Stimulated activated CD4-positive, alpha-beta T cell treated with anti-CD3 and anti-CD28 coated beads, Interleukin-1b, Interleukin-23, amount 100 ng/mL, for 4 hours (primary cell): ENCODE results near the gene PTPRN2.

Experiments used
- DNase-seq, 2 donors: peaks; one replicate each; pipeline ENCODE4 v3.0.0-alpha.2; 2020; ENCODE audit warnings: low read depth in 2 of 2

PTPRN2 gene

DNA sequence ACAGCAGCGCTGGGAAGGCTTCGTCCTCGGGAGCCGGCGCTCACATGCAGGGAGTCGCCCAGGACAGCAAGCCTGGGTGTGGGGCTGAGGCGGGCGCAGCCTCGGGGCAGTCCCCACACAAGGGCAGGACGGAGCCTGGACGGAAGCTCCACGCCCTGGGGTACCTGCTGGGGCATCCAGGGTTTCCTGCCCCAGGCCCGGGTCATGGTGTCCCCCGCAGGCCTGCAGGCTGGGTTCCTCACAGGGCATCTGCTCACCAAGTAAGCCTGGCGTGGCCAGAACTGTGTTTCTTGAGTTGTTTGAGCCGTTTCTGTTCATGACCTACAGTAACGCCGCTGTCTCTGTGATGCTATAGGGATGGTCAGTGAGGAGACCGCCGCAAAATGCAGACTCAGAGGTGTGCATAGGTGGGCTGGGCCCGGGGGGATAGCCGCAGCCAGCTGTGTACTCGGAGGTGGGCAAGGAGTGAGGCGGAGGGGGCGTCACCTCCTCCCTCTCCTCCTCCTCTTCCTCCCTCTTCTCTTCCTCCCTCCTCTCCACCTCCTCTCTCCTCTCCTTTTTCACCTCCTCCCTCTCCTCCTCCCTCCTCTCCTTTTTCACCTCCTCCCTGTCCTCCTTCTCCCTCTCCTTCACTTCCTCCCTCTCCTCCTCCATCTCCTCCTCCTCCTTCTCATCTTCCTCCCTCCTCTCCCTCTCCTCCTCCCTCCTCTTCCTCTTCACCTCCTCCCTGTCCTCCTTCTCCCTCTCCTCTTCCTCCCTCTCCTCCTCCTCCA lies 811.9 kb downstream of the PTPRN2 start:
- DNase-seq, result no peak

DNA sequence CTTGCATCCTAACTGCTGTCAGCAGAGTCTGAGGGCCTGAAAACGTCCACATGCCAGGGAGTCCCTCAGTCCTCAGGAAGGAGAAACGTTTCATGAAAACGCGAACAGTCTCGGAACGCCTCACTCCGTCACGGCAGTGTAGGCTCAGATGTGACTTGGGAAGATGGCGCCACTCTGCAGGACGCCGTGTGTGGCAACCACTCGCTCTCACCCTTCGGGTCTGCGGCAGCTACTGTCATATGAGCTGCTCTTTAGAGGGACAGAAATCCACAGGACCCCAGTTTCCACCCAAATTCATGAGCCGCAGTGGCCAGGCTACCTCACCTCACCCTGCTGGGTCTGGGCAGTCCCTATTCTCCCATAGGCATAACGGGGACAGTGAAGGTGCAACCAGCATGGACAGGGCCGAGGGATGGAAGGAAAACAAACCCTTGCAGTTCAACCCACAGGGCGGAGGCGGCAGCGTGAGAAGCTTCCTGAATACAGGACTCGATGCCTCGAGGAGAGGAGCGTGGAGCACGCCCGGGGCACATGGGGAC lies 812.5 kb downstream of the PTPRN2 start:
- DNase-seq, result no peak

DNA sequence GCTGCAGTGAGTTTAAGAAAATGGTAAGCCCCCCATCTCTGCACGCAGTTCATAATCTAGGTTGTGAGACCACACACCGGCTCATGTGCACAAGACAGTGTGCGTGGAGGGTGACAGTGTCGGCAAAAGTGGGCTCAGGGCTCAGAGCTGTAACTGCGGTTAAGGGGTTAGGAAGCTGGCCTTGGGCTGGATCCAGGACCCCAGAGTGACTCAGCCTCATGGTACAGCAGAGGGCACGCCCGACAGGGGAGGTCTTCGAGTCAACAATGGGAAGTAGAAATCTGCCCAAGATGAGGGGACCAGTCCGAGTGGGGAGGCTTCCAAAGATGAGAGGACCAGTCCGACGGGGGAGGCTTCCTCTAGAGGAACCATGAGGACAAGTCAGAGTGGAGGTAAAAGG lies 813.1 kb downstream of the PTPRN2 start:
- no peak for DNase-seq

DNA sequence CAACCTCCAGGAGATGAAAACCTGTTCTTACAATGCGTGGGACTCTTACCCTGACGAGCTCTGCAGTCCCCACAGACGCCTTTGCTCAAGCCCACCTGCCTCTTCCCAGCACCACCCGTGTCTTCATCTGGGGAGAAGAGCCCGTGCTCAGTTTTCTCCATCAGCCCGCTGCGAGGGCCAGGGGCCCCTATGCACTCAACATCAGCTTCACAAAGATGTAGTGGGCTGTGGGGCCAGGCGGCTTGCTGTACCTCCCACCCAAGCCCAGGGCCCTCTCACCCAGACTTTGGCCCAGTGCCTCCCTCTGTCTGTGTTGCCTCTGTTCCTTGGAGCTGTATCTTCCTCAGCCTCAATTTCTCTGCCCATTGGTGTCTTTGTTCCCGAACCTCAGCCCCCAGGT lies 814.3 kb downstream of the PTPRN2 start:
- no peak for DNase-seq

DNA sequence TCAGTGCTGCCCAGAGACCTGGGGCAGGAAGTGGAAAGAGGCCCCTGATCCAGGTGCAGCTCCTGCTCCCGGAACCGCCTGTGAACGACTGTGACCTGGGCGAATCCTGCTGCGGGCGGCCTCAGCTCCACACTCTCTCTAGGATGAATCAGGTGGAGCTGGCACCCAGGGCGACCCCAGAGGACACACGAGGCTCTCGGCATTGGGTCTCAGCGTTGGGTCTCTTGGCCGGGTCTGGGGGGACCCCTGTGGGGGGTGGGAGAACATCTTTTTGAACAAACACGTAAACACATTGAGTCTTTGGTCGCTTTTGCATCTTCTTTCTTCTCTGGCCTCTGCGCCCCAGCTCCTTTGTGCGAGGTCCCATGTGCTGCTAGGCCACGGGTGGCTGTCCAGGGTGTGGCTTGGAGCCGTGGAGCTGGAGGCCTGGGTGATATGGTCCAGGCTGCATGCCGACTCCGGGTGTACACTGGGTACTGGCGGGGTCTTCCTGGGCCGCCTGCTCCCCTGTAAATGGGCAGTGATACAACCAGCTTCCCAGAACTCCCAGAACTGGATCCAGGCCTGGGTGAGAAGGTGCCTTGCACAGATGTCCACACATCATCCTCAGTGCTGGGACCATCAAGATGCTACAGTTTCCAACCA lies 815.0 kb downstream of the PTPRN2 start:
- no peak for DNase-seq

DNA sequence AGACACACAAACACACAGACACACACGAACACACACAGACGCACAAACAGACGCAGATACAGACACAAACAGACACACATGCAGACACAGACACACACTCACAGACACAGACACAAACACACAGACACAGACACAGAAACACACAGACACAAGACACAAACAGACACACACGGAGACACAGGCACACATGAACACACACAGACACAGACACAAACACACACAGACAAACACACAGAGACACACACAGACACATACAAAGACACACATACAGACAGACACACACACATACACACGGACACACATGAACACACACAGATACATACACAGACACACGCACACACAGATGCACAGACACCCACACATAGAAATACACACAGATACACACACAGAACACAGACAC lies 815.9 kb downstream of the PTPRN2 start:
- DNase-seq, result no peak

DNA sequence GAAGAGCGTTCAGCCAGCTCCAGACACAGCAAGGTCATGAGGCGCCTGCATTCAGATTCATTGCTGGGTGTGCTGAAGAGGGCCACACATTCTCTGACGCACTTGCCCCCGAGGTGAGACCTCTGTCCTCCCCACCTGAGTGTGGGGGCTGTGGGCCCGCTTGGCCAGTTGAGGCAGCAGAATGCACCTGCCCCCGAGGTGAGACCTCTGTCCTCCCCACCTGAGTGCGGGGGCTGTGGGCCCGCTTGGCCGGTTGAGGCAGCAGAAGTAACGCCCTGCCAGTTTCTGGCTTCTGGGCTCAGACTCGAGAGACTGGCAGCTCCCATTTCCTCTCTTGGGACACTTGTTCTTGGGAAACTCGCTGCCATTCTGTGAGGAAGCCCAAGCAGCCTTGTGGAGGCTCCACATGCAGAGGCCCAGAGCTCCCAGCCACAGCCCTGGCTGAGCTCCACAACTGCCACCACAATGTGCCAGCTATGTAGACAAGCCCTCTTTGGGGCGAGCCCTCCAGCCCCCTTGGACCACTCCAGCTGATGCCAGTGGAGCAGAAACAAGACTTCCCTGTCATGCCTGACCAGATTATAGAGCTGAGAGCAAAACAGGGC lies 816.8 kb downstream of the PTPRN2 start:
- no peak for DNase-seq

DNA sequence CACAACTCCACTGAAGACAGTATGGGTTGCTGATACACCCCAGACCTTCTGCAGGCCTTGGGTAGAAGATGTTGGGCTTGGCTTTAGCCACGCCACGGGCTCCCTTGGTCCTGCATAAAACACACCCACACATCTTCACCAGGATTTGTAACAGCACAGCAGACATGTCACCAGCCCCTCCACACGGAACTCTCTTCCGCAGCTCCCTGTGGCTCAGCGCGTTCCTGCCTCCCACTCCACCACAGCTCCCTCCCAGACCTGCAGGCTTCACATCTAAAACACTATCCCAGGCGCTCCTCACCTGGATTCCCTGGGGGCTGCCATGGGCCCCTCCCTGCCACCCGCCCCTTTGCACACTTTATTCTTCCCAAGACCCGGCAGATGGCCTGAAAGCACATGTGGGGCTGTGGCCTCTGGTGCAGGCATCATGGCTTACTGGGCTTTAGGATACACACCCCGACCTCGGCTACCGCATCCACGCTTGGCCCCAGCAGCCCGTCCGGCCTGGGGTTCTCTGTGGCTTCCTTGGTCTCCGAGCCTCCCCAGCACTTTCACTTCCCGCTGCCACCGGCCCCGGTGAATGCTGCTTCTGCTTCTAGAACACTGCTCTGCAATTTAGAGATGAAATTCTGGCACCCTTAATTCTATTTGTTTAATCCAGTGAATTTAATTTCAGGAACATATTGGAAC lies 818.0 kb downstream of the PTPRN2 start:
- no peak for DNase-seq

DNA sequence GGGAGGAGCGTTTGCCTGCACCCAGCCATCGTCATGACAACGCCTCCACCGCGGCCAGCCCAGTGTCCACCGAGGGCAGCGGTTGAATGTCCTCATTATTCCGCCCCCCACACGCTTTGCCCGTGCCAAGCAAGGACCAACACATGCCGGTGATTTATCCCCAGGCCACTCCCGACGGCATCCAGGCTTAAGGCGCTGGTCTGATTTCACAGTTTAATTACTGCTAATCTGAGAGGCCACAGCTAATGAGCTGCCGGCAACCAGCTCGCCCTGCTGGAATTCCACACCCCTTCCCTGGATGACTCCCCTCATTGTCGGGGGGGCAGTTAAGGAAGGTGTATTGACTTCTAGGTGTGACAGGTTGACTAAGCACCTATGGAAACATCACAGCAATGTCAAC lies 818.5 kb downstream of the PTPRN2 start:
- no peak for DNase-seq

DNA sequence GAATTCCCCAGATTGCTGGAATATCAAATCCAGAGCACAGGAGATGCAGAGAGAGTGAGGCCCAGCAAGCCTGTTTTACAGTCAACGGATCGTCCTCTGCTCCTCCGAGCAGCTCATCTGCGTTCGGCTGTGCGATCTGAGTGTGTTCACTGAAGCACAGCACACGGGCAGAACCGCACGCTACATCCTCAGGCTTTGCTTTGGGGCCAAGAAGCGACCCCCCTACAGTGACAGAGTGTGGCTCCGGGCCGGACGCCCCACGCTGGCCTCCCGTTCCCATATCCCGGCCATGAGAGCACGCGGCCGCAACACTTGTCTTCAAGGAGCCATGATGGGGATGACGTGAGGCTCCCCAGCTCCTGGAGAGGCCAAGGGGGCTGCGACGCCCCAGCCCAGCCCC lies 819.4 kb downstream of the PTPRN2 start:
- no peak for DNase-seq

DNA sequence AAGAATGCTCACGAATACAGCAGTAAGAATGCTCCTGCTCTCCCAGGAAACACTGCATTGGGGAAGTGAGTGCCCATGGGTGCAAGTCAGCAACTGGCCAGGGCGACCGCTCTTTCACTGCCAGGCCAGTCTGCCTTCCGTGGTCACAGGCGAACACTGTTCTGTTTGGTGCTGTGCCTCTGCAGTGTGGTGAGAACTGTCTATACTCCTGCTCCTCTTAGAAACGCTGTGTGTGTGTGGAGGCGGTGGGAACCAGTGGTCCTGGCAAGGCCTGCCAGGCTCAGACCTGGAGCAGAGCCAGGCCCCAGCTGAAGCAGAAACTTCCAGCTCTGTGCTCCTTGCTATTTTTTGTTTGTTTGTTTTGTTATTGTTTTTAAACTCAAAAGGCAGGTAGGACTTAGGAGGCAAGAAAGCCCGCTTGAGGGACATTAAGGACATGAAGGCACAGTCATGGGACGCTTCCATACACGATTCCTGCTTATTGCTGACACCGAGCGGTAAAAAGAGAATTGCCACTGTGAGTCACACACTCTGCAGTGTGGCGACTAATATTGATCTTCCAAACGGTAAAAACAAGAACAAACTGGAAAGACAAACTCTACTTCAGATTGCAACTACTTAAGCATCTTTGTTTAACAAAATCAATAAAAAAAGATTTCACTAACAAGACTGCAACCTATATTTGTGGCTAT lies 820.0 kb downstream of the PTPRN2 start:
- no peak for DNase-seq

DNA sequence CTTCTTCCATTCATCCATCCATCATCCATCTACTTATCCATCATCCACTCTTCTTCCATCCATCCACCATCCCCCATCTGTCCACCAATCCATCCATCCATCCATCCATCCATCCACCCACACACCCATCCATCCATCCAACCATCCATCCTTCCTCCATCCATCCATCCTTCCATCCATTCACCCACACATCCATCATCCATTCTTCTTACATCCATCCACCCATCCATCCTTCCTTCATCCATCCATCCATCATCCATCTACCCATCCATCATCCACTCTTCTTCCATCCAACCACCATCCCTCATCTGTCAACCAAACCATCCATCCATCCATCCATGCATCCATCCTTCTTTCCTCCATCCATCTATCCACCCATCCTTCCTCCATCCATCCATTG lies 821.5 kb downstream of the PTPRN2 start:
- DNase-seq, result no peak

DNA sequence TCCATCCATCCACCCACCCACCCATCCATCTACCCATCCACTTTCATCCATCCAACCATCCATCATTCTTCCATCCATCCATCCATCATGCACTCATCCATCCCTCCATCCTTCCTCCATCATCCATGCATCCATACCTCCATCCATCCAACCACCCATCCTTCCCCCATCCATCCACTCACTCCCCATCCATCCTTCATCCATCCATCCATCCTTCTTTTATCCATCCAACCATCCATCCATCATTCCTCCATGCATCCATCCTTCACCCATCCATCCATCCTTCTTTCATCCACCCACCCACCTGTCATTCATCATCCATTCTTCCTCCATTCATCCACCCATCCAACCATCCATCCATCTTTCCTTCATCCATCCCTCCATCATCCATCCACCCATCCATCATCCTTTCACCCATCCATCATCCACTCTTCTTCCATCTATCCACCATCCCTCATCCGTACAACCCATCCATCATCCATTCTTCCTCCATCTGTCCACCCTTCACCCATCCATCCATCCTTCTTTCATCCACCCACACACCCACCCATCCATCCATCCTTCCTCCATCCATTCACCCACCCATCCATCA lies 822.6 kb downstream of the PTPRN2 start:
- no peak for DNase-seq

DNA sequence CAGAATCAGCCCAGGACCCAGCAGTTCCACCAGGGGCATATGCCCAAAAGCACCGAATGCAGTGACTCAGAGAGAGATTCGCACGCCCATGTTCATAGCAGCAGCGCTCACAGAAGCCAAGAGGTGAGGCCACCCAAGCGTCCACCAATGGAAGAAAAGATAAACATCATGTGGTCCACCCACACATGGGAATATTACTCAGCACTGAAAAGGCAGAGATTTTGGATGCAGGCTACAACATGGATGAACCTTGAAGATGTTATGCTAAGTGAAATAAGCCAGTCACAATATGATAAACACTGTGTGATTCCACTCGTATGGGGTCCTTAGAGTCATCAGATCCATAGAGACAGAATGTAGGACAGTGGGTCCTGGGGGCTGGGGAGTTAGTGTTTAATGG lies 823.4 kb downstream of the PTPRN2 start:
- DNase-seq, result no peak

DNA sequence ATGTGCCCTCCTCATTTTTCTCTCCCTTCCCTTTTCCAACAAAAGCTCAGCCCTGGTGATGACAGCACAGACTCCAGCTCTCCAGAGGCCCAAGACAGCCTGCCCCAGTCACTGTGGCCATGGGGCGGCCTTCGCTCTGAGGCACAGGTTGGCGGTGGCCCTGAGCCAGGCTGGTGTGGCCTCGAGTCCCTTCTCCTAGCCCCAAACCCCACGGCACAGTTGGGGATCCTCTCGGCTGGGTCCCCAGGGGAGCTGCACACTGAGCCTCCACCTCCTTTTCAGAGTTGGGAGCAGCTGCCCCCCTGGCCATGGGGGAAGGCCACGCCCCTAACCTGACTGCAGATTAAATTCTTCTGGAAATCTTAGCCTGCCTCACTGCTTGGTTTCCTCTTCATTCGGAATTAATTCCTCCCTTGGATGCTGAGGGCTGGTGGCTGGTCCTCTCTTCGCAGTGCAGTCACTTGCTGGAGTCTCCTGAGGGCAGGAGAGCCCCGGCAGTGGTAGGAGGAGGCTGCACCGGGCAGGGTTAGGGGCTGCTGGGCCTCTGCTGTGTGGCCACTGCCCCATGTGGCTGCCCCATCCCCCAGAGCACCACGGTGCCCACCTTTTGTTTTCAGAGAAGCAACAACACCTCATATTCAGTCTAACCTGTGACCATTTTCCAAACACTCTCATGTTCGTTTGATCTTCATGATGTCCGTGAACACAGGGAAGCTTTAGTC lies 824.2 kb downstream of the PTPRN2 start:
- DNase-seq, result no peak

DNA sequence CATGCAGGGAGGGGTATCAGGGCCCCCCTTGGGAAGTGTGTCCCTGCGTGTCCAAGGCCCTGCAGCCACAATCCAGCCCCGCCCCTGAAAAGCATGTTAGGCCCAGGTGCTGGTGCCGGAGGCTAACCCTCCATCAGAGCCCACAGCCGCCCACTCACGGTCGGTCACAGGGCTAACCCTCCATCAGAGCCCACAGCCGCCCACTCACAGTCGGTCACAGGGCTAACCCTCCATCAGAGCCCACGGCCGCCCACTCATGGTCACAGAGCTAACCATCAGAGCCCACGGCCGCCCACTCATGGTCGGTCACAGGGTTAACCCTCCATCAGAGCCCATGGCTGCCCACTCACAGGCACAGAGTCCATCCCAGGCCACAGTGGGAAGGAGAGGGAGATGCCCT lies 824.8 kb downstream of the PTPRN2 start:
- DNase-seq, result no peak

DNA sequence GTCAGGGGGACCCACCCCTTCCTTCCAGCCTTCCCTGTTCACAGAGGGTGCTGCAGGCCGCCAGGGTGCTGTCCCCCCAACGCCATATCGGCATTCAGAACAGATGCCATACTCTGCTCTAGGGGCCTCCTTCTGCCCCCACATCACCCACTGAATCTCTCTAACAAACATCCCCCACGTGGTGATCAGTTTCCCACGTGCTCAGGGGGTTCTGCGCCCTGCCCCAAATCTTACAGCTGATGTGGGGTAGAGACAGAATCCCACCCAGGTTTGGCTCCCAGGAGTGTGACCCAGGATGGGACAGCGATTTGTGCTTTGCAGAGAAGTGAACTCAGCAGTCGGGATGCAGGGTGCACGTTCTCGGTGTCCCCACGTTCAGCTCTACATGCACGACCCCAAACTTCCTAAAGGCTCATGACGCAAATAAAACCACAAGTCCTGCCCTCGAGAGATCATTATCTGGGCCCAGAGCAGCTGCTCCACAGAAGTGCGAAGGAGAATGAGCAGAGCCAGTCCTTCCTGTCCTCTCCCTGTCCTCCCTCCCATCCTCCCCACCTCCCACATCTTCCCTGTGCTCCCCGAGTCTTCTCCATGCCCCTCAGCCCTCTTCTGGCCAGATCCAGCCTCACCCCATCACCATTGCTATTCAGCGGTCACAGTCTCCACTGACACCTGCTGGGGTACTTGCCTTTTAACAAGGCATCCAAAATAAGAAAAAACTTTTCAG lies 827.5 kb downstream of the PTPRN2 start:
- no peak for DNase-seq

DNA sequence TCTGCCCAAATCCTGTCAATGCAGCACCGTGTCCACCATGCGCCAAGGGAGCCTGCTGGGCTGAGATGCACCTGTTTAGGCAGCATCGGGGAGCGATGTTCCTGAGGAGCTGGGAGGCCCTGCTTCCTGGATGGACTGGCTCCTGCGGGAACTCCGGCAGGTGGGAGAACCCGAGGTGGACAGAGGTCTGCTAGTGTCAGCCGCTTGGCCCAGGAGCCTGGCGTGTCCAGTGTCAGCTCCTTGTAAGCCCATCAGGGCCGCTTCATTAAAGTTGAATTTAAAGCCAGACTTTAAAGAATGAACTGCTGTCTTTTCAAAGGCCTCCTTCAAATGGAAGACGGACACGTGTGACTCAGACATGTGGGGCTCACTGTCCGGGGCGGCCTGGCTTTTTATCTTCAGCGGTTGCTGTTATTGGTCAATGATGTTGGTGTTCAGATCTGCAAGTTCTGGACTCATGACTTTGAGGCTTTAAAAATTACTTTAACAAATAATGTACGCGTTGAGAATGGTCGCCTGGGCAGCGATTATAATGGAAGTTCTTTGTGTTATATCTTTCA lies 828.3 kb downstream of the PTPRN2 start:
- DNase-seq, result no peak

DNA sequence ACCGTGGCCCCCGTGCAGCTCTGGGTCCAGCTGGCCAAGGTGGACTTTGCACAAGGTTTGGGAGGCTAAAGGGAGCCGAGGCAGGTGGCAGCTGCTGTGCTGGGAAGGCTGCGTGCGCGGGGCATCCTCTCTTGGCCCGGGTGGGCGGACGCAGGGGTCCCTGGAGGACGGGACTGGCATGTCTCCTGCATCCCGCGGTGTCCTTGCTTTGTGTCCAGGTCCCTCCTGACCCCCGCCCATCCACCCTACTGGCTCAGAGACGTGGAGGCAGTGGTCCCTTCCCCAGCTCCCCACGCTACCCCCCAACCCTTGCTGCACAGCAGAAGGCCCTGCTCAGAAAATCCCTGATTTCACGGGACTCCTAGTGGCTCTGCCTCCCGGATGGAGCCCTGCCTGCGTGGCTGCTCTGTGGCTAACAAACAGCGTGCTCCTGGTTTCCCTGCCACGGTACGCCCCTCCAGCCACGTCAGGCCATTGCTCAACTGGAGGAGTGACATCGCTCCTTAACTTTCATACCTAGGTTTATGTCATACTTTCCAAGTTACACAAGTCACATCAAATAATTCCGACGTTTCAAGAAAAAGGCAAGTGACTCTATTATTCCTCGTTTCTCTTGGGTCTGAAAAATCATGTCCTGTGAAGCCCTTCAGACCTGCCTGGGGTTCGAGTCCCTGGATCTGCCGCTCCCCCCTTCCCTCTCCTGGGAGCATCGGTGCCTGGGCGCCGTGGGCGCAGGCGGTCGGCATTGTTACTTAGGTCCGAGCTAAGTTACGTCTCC lies 829.0 kb downstream of the PTPRN2 start:
- no peak for DNase-seq
